ENCODE data around the gene DEFB125. TPM values are rescaled to one million over a fixed set of nuclear protein-coding genes. Genes with fewer than 3 reads are reported as not detected.
"Not testable (repeated sequence)": the region's sequence is repeated elsewhere in the genome, so short reads cannot be mapped to it uniquely, and the experiment has no call there.

DEFB125 gene
- total RNA-seq, 1 donor from 2014 or later: not detected

- Histone ChIP-seq H3K27ac (no peak overlapping the region), H3K27me3 (no peaks in the 10 kb centered on the region), H3K4me3 (no peak overlapping the region), H3K4me1 (no peaks in the 10 kb centered on the region), H3K9me3 (peaks cover 3% of the 10 kb centered on the region), H3K36me3 (no peaks in the 10 kb centered on the region)
- no peak for DNase-seq
- no peak for ATAC-seq
- no peak for TF ChIP-seq CTCF (IDR thresholded peaks at IDR 0.05)
- intact Hi-C loops (cut with DNase I): no loop called here
These were observed 6.2 kb downstream of the DEFB125 start for GRCh38 chr20:93641-94040.

GRCh38 chr20:95215-95614 is 7.7 kb downstream of the DEFB125 start:
- no peak for ATAC-seq
- Histone ChIP-seq H3K27me3 (no peaks in the 10 kb centered on the region), H3K36me3 (no peaks in the 10 kb centered on the region), H3K4me3 (no peak overlapping the region), H3K4me1 (no peaks in the 10 kb centered on the region), H3K27ac (no peak overlapping the region), H3K9me3 (peaks cover 3% of the 10 kb centered on the region)
- TF ChIP-seq CTCF (IDR thresholded peaks at IDR 0.05): no peak
- no peak for DNase-seq
- intact Hi-C loops (cut with DNase I): no loop called here

GRCh38 chr20:97691-98090 is 10.2 kb downstream of the DEFB125 start:
- H3K4me1 ChIP-seq; H3K9me3 ChIP-seq; H3K27me3 ChIP-seq; H3K36me3 ChIP-seq; DNase-seq; ATAC-seq; intact Hi-C loops (cut with DNase I); H3K27ac ChIP-seq; H3K4me3 ChIP-seq: not testable (repeated sequence)

GRCh38 chr20:101975-102374 is 14.5 kb downstream of the DEFB125 start:
- peak; percentile 39 for ATAC-seq
- no peaks in the 10 kb centered on the region for H3K9me3 ChIP-seq
- DNase-seq: no peak
- H3K4me3 ChIP-seq: no peak overlapping the region
- no peak for TF ChIP-seq CTCF (IDR thresholded peaks at IDR 0.05)
- H3K4me1 ChIP-seq: no peaks in the 10 kb centered on the region
- no peak overlapping the region for H3K27ac ChIP-seq
- peaks cover 23% of the 10 kb centered on the region for H3K27me3 ChIP-seq
- H3K36me3 ChIP-seq: no peaks in the 10 kb centered on the region
- intact Hi-C loops (cut with DNase I): no loop called here

- intact Hi-C loops (cut with DNase I): no loop called here
- ATAC-seq (peak; percentile 30), DNase-seq (no peak)
- Histone ChIP-seq H3K4me1 (no peaks in the 10 kb centered on the region), H3K36me3 (no peaks in the 10 kb centered on the region), H3K4me3 (no peak overlapping the region), H3K27ac (no peak overlapping the region), H3K27me3 (peaks cover 23% of the 10 kb centered on the region), H3K9me3 (no peaks in the 10 kb centered on the region)
- TF ChIP-seq CTCF (IDR thresholded peaks at IDR 0.05): no peak
These were observed 16.0 kb downstream of the DEFB125 start for GRCh38 chr20:103456-103855.

GRCh38 chr20:112396-112795 is 24.9 kb downstream of the DEFB125 start:
- Histone ChIP-seq H3K27ac (no peak overlapping the region), H3K4me3 (no peak overlapping the region), H3K9me3 (no peaks in the 10 kb centered on the region), H3K36me3 (no peaks in the 10 kb centered on the region), H3K4me1 (no peaks in the 10 kb centered on the region), H3K27me3 (peaks cover 7% of the 10 kb centered on the region)
- no peak for ATAC-seq
- no peak for TF ChIP-seq CTCF (IDR thresholded peaks at IDR 0.05)
- DNase-seq: no peak
- intact Hi-C loops (cut with DNase I): no loop called here
